Measurements from ENCODE around the gene TTC28. TPM values are rescaled to one million over a fixed set of nuclear protein-coding genes. Genes with fewer than 3 reads are reported as not detected.

Gene TTC28
- total RNA-seq, 1 experiment from 2014 or later: 0.12 TPM

DNA sequence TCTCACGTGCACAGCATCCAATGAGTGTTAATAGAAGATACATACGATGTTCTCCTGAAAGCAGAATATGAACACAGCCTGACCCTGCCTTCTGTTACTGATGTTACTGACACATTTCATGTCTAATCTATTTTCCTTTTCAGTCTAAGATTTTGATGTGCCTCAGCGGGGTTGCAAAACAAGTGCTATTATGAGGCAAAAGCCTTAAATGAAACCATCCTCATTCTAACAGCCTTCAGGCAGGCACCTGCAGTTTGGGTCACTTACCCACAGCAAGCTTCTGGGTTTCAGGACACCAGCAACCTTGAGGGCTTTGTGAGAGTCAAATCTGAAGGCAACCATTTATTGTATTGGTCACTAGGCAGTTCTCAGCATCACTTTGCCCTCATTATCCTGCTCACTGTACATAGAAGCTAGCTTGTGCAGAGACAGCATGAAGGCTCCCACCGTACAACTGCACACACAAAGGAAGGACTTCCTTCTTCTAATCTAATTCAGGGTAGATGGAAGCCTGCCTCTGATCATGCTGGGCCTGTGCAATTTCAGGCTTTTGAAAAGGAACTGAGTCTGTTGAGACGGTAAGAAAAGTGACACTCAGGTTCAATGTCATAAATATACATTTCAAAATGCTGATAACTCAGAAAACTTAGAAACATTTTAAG lies 577.4 kb downstream of the TTC28 start:
- no peaks in the 10 kb centered on the region for H3K4me1 ChIP-seq (ENCODE audit: control insufficient read depth in 1 of 2, insufficient read depth in 2 of 2, low read length in 2 of 2)
- POLR2A ChIA-PET: interaction anchor here (0.6 kb wide), 1 partner anchor 11 kb away, joined by 3 read pairs; no protein-coding TSS in a partner anchor
- CTCF ChIA-PET: interaction anchor here (1.4 kb wide), 1 partner anchor 11 kb away, joined by 3 read pairs; no protein-coding TSS in a partner anchor
- no peaks in the 10 kb centered on the region for H3K79me2 ChIP-seq (ENCODE audit: insufficient read depth, low read length)
- ATAC-seq (no peak), DNase-seq (ENCODE audit: low read depth, low spot score) (no peak)
- H3K4me3 ChIP-seq (replicated peaks in 1 of 2; ENCODE audit: low read depth in 1 of 2, low read length in 2 of 2): no peak overlapping the region
- no peaks in the 10 kb centered on the region for H3K9me3 ChIP-seq (ENCODE audit: control insufficient read depth in 1 of 2, insufficient read depth in 1 of 2, low read depth in 1 of 2, low read length in 2 of 2)
- RAD21 ChIA-PET (ENCODE audit: low non-redundant PET in 1 of 2, low total read pairs in 2 of 2, uncharacterized antibody in 2 of 2, unreplicated experiment in 2 of 2): no interaction called here
- no peaks in the 10 kb centered on the region for H3K36me3 ChIP-seq (ENCODE audit: control insufficient read depth in 1 of 2, insufficient read depth in 2 of 2, low read length in 2 of 2)
- H3K27ac ChIP-seq (ENCODE audit: low read depth, low read length): no peak overlapping the region
- intact Hi-C loops (cut with micrococcal nuclease): no loop called here
- TF ChIP-seq YY1 (IDR thresholded peaks at IDR 0.05; ENCODE audit: extremely low read depth, insufficient replicate concordance, low read depth, low read length): no peak
- no peak for TF ChIP-seq SRF (IDR thresholded peaks at IDR 0.05; ENCODE audit: low read depth)
- no peak for TF ChIP-seq ZFX (IDR thresholded peaks at IDR 0.05)
- no peak for TF ChIP-seq TCF7L2 (IDR thresholded peaks at IDR 0.05; ENCODE audit: borderline replicate concordance, extremely low read depth, insufficient read depth, insufficient read length)
- no peak for TF ChIP-seq FOSL1 (IDR thresholded peaks at IDR 0.05; ENCODE audit: low read depth)
- no peak for TF ChIP-seq POLR2AphosphoS5 (IDR thresholded peaks at IDR 0.05; ENCODE audit: low read depth, low read length)
- no peak for TF ChIP-seq SIN3A (IDR thresholded peaks at IDR 0.05; ENCODE audit: low read depth)
- H2AFZ ChIP-seq (ENCODE audit: low read depth, low read length, poor library complexity, severe bottlenecking): no peak overlapping the region
- H3K27me3 ChIP-seq (ENCODE audit: insufficient read depth, low read length): peaks cover 41% of the 10 kb centered on the region
- no peaks in the 10 kb centered on the region for H3K9me2 ChIP-seq (ENCODE audit: insufficient read depth)
- no TSS peak for BruUV-seq (replicated peaks)
- no peaks in the 10 kb centered on the region for H4K20me1 ChIP-seq (ENCODE audit: insufficient read depth)
- H3K4me2 ChIP-seq (ENCODE audit: low read length): no peak overlapping the region
- no peak overlapping the region for H3K9ac ChIP-seq (ENCODE audit: low read length)

DNA sequence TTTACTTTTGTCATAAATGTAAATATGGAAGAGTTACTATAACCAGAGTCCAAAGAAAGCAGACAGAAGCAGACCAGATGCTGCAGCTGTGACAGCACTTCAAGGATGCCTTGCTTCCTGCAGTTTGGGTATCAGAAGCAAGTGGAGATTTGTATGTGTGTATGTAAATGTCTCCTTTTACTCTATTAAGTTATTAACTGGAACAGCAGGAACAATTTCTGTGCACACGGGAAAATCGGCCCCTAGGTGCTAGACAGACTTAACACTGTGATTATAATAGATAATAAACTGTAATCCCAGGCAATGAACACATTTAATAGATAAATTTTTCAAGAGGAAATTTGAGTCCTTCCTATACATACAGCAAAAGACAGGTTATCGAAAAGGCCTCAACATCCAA lies 582.0 kb downstream of the TTC28 start:
- H3K9ac ChIP-seq (ENCODE audit: low read length): no peak overlapping the region
- TF ChIP-seq, protein P1, sequence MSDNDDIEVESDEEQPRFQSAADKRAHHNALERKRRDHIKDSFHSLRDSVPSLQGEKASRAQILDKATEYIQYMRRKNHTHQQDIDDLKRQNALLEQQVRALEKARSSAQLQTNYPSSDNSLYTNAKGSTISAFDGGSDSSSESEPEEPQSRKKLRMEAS (IDR thresholded peaks at IDR 0.05): no peak
- no peak for TF ChIP-seq SRF (IDR thresholded peaks at IDR 0.05; ENCODE audit: low read depth)
- no peak for TF ChIP-seq TCF7L2 (IDR thresholded peaks at IDR 0.05; ENCODE audit: borderline replicate concordance, extremely low read depth, insufficient read depth, insufficient read length)
- TF ChIP-seq ELF1 (IDR thresholded peaks at IDR 0.05; ENCODE audit: borderline replicate concordance, low read depth): no peak
- no peak for TF ChIP-seq YY1 (IDR thresholded peaks at IDR 0.05; ENCODE audit: extremely low read depth, insufficient replicate concordance, low read depth, low read length)
- TF ChIP-seq CEBPB (IDR thresholded peaks at IDR 0.05; ENCODE audit: low read depth): no peak
- no peak for TF ChIP-seq SP1 (IDR thresholded peaks at IDR 0.05; ENCODE audit: low read depth)
- no peak for TF ChIP-seq EGR1 (IDR thresholded peaks at IDR 0.05; ENCODE audit: low read depth)
- no peak for TF ChIP-seq RAD21 (IDR thresholded peaks at IDR 0.05; ENCODE audit: low read depth)
- TF ChIP-seq FOSL1 (IDR thresholded peaks at IDR 0.05; ENCODE audit: low read depth): no peak
- no peak for TF ChIP-seq ZNF274 (IDR thresholded peaks at IDR 0.05; ENCODE audit: low read depth, low read length)
- ChIA-PET RAD21 (ENCODE audit: low non-redundant PET in 1 of 2, low total read pairs in 2 of 2, uncharacterized antibody in 2 of 2, unreplicated experiment in 2 of 2) (no interaction called here), CTCF (interaction anchor here (0.7 kb wide), 1 partner anchor 15 kb away, joined by 3 read pairs; no protein-coding TSS in a partner anchor), POLR2A (no interaction called here)
- H3K4me2 ChIP-seq (ENCODE audit: low read length): no peak overlapping the region
- DNase-seq (ENCODE audit: low read depth, low spot score) (no peak), ATAC-seq (no peak)
- intact Hi-C loops (cut with micrococcal nuclease): no loop called here
- no peaks in the 10 kb centered on the region for H3K9me3 ChIP-seq (ENCODE audit: control insufficient read depth in 1 of 2, insufficient read depth in 1 of 2, low read depth in 1 of 2, low read length in 2 of 2)
- H3K27ac ChIP-seq (ENCODE audit: low read depth, low read length): no peak overlapping the region
- no peaks in the 10 kb centered on the region for H4K20me1 ChIP-seq (ENCODE audit: insufficient read depth)
- no TSS peak for BruUV-seq (replicated peaks)
- H3K4me3 ChIP-seq (replicated peaks in 1 of 2; ENCODE audit: low read depth in 1 of 2, low read length in 2 of 2): no peak overlapping the region
- H3K27me3 ChIP-seq (ENCODE audit: insufficient read depth, low read length): peaks cover 58% of the 10 kb centered on the region
- H3K9me2 ChIP-seq (ENCODE audit: insufficient read depth): no peaks in the 10 kb centered on the region
- no peaks in the 10 kb centered on the region for H3K36me3 ChIP-seq (ENCODE audit: control insufficient read depth in 1 of 2, insufficient read depth in 2 of 2, low read length in 2 of 2)
- H3K79me2 ChIP-seq (ENCODE audit: insufficient read depth, low read length): no peaks in the 10 kb centered on the region
- H2AFZ ChIP-seq (ENCODE audit: low read depth, low read length, poor library complexity, severe bottlenecking): no peak overlapping the region
- H3K4me1 ChIP-seq (ENCODE audit: control insufficient read depth in 1 of 2, insufficient read depth in 2 of 2, low read length in 2 of 2): no peaks in the 10 kb centered on the region
